B cell (primary cell): ENCODE data around the gene RIOK2. TPM values are rescaled to one million over a fixed set of nuclear protein-coding genes. Genes with fewer than 3 reads are reported as not detected.

Experiments
- ATAC-seq: fragments of 200-7000 bp; cut with Tn5 transposase; one replicate; pipeline ENCODE4 v1.10.0; 2021; ENCODE audit warnings: low read depth, mild to moderate bottlenecking, moderate number of reproducible peaks, moderate library complexity
- CTCF ChIA-PET: fragments of 350-600 bp; sonication (Branson Sonifier 250); formaldehyde crosslinking; loops from one replicate; lab custom pipeline; 2021; ENCODE audit warnings: antibody characterized with exemption, inconsistent platforms; lab: Charles Lee
- POLR2A ChIA-PET: fragments of 350-600 bp; sonication (Branson Sonifier 250); formaldehyde crosslinking; loops from one replicate; lab custom pipeline; 2021; ENCODE audit warnings: antibody characterized with exemption; lab: Charles Lee
- DNase-seq: peaks from one replicate; pipeline ENCODE4 v3.0.0; 2013
- H2AFZ ChIP-seq: 2 replicates; pipeline ENCODE4 v1.6.1; 2012; ENCODE audit warnings: mild to moderate bottlenecking, low read depth, low read length; ENCODE audit not compliant: insufficient read depth, poor library complexity, severe bottlenecking
- H3K27ac ChIP-seq, 2 donors: 1 replicate in 1 of 2; 2 replicates in 1 of 2; pipeline ENCODE4 v1.5.1; 2012 to 2013; ENCODE audit warnings: low read length in 2 of 2, mild to moderate bottlenecking in 2 of 2, moderate library complexity in 1 of 2
- H3K27me3 ChIP-seq, 4 experiments: fragments of 200-600 bp in 1 of 4; sonication (generic) in 1 of 4; replicated peaks in 1 of 4; 1 replicate in 2 of 4; 2 replicates in 2 of 4; pipeline versions ENCODE4 v1.6.1 to v1.7.0; 2013 to 2016; ENCODE audit warnings: low read length in 3 of 4, mild to moderate bottlenecking in 2 of 4, mixed read lengths in 1 of 4, moderate library complexity in 1 of 4; ENCODE audit not compliant: insufficient read depth in 4 of 4, control insufficient read depth in 3 of 4; ENCODE audit errors: control extremely low read depth in 1 of 4
- H3K36me3 ChIP-seq, 2 experiments: replicated peaks in 1 of 2; 1 replicate in 1 of 2; 2 replicates in 1 of 2; pipeline versions ENCODE4 v1.6.1 to v1.7.1; 2013; ENCODE audit warnings: low read length in 1 of 2; ENCODE audit not compliant: insufficient read depth in 2 of 2, control insufficient read depth in 1 of 2; ENCODE audit errors: control extremely low read depth in 1 of 2, extremely low read depth in 1 of 2
- H3K4me1 ChIP-seq, 2 donors: fragments of 200-600 bp in 1 of 2; sonication (generic) in 1 of 2; 1 replicate in 1 of 2; 2 replicates in 1 of 2; pipeline versions ENCODE4 v1.5.1 to v1.6.1; 2013 to 2017; ENCODE audit warnings: low read length in 2 of 2; ENCODE audit not compliant: control insufficient read depth in 2 of 2, insufficient read depth in 2 of 2
- H3K4me2 ChIP-seq: replicated peaks from 2 replicates; pipeline ENCODE3; 2012; ENCODE audit warnings: mild to moderate bottlenecking, low read depth, low read length; ENCODE audit not compliant: poor library complexity, severe bottlenecking
- H3K4me3 ChIP-seq, 5 experiments: fragments of 200-600 bp in 1 of 5; sonication (generic) in 1 of 5; 1 replicate in 3 of 5; 2 replicates in 2 of 5; pipeline versions ENCODE4 v1.5.1 to v1.7.0; 2011 to 2016; ENCODE audit warnings: low read length in 4 of 5, mild to moderate bottlenecking in 4 of 5, low read depth in 2 of 5, control low read depth in 1 of 5, moderate library complexity in 1 of 5; ENCODE audit not compliant: insufficient read depth in 1 of 5; ENCODE audit errors: control extremely low read depth in 1 of 5, extremely low read depth in 1 of 5
- H3K79me2 ChIP-seq: fragments of 200-600 bp; sonication (generic); one replicate; pipeline ENCODE4 v1.6.0; 2016; ENCODE audit warnings: low read length; ENCODE audit not compliant: control insufficient read depth, insufficient read depth
- H3K9ac ChIP-seq: fragments of 200-600 bp; sonication (generic); 2 replicates; pipeline ENCODE4 v1.6.1; 2017; ENCODE audit warnings: mild to moderate bottlenecking, low read length, moderate library complexity
- H3K9me3 ChIP-seq, 3 donors: one replicate each; pipeline versions ENCODE4 v1.6.1 to v1.7.1; 2013; ENCODE audit warnings: low read length in 2 of 3; ENCODE audit not compliant: control insufficient read depth in 2 of 3, insufficient read depth in 1 of 3; ENCODE audit errors: control extremely low read depth in 1 of 3
- H4K20me1 ChIP-seq: 2 replicates; pipeline ENCODE4 v1.6.0; 2012; ENCODE audit warnings: mild to moderate bottlenecking, low read length; ENCODE audit not compliant: insufficient read depth, control insufficient read depth, poor library complexity, severe bottlenecking
- H3K27ac Mint-ChIP-seq: one replicate; pipeline ENCODE4 v1.8.0; 2021; ENCODE audit warnings: mixed read lengths
- H3K27me3 Mint-ChIP-seq: one replicate; pipeline ENCODE4 v1.8.0; 2021; ENCODE audit warnings: mixed read lengths
- H3K4me1 Mint-ChIP-seq: one replicate; pipeline ENCODE4 v1.8.0; 2021; ENCODE audit warnings: mixed read lengths
- H3K4me3 Mint-ChIP-seq: one replicate; pipeline ENCODE4 v1.8.0; 2021; ENCODE audit warnings: mixed read lengths
- H3K9me3 Mint-ChIP-seq: one replicate; pipeline ENCODE4 v1.8.0; 2022; ENCODE audit warnings: mixed read lengths; ENCODE audit not compliant: insufficient read depth
- CTCF ChIP-seq: fragments of 200-600 bp; IDR thresholded peaks from one replicate; pipeline ENCODE4 v1.8.0; 2022; ENCODE audit warnings: antibody characterized with exemption, mild to moderate bottlenecking
- EZH2 ChIP-seq: IDR thresholded peaks from 2 replicates; pipeline ENCODE4 v1.6.1; 2012; ENCODE audit warnings: borderline replicate concordance, low read depth, mild to moderate bottlenecking, moderate library complexity, low read length; ENCODE audit not compliant: insufficient read depth, poor library complexity, severe bottlenecking
- WGBS: methylation state at CpG from one replicate; pipeline ENCODE4 v1.1.5; 2013; ENCODE audit warnings: missing lambda C conversion rate; ENCODE audit not compliant: insufficient coverage; 5-methylcytosine and 5-hydroxymethylcytosine counted together
- intact Hi-C: fragments of 100-400 bp; cut with micrococcal nuclease; formaldehyde crosslinking; loops from one replicate; pipeline ENCODE4 v1.10.0; 2022
- polyA plus RNA-seq: library from polyadenylated mRNA; depleted of rRNA; stranded (reverse); fragments of >200 nt; gene quantifications from 2 replicates; pipeline ENCODE4 v1.2.3, GENCODE V29; 2012
- total RNA-seq, 2 donors: library from RNA; stranded (reverse); fragments of 120-200 nt in 1 of 2; gene quantifications; 1 replicate in 1 of 2; 2 replicates in 1 of 2; pipeline versions ENCODE4 v1.2.3 to v1.2.4, GENCODE V29; 2013 to 2022

Gene RIOK2
- total and polyA plus RNA-seq, 2 donors (not counting 1 experiment from before 2014, with no cell fraction given), result 3.5 to 37.2 TPM

- no peak overlapping the region for H2AFZ ChIP-seq
- H3K36me3 ChIP-seq, result peaks cover 0 to 4% of the 10 kb centered on the region in 2 experiments
- H4K20me1 ChIP-seq, result no peaks in the 10 kb centered on the region
- DNase-seq (no peak), ATAC-seq (no peak)
- H3K79me2 ChIP-seq, result no peaks in the 10 kb centered on the region
- H3K4me2 ChIP-seq, result no peak overlapping the region
- peaks cover 18 to 21% of the 10 kb centered on the region in 2 donors for H3K4me1 ChIP-seq
- CTCF ChIA-PET, result no interaction called here
- no peaks in the 10 kb centered on the region for H3K27me3 ChIP-seq
- Mint-ChIP-seq H3K4me1 (peaks cover 17% of the 10 kb centered on the region), H3K27ac (no peak overlapping the region), H3K9me3 (peaks cover 2% of the 10 kb centered on the region), H3K4me3 (no peak overlapping the region), H3K27me3 (peaks cover 13% of the 10 kb centered on the region)
- no peak overlapping the region for H3K9ac ChIP-seq
- intact Hi-C loops, result no loop called here
- no peak for TF ChIP-seq CTCF
- no peak for TF ChIP-seq EZH2
- WGBS, result 68% methylated on average over 3 of the region's 4 CpGs
- H3K27ac ChIP-seq, result no peak overlapping the region
- peaks cover 0 to 11% (median 0%) of the 10 kb centered on the region in 3 donors for H3K9me3 ChIP-seq
- POLR2A ChIA-PET, result no interaction called here
- H3K4me3 ChIP-seq, result no peak overlapping the region
Observed at GRCh38 chr5:97193355-97193688, 10.3 kb upstream of the RIOK2 start.

GRCh38 chr5:97192580-97193354, 9.7 kb upstream of the RIOK2 start:
- no peak overlapping the region for H3K27ac Mint-ChIP-seq
- no peak overlapping the region for H3K4me3 Mint-ChIP-seq
- intact Hi-C loops, result no loop called here
- DNase-seq (no peak), ATAC-seq (peak; percentile 56)
- Histone ChIP-seq H3K27ac (no peak overlapping the region), H3K36me3 (peaks cover 0 to 4% of the 10 kb centered on the region in 2 experiments), H3K4me1 (peaks cover 18 to 21% of the 10 kb centered on the region in 2 donors), H4K20me1 (no peaks in the 10 kb centered on the region), H3K9ac (no peak overlapping the region), H3K4me2 (no peak overlapping the region), H3K4me3 (no peak overlapping the region), H3K9me3 (peaks cover 0 to 11% (median 0%) of the 10 kb centered on the region in 3 donors), H2AFZ (no peak overlapping the region), H3K27me3 (no peaks in the 10 kb centered on the region), H3K79me2 (no peaks in the 10 kb centered on the region)
- H3K9me3 Mint-ChIP-seq, result peaks cover 2% of the 10 kb centered on the region
- peaks cover 13% of the 10 kb centered on the region for H3K27me3 Mint-ChIP-seq
- ChIA-PET CTCF (no interaction called here), POLR2A (no interaction called here)
- peaks cover 17% of the 10 kb centered on the region for H3K4me1 Mint-ChIP-seq
- 15% methylated on average over 5 of the region's 5 CpGs for WGBS
- no peak for TF ChIP-seq EZH2
- TF ChIP-seq CTCF, result no peak
